Measurements from ENCODE around the gene ARHGAP4.

Gene ARHGAP4

GRCh38 chrX:153877571-153878261 lies 48.3 kb downstream of the ARHGAP4 start:
- DNase-seq = no peak

- no peak for DNase-seq
Measured at GRCh38 chrX:153876112-153876491, 50.0 kb downstream of the ARHGAP4 start.

- DNase-seq = no peak
Measured at GRCh38 chrX:153875391-153876111, 50.5 kb downstream of the ARHGAP4 start.

GRCh38 chrX:153874366-153875125 lies 51.5 kb downstream of the ARHGAP4 start:
- DNase-seq = no peak

GRCh38 chrX:153874085-153874365 lies 52.0 kb downstream of the ARHGAP4 start:
- DNase-seq = no peak

- no peak for DNase-seq
Measured at GRCh38 chrX:153873282-153874084, 52.6 kb downstream of the ARHGAP4 start.

GRCh38 chrX:153871946-153872878 lies 53.9 kb downstream of the ARHGAP4 start:
- no peak for DNase-seq

- DNase-seq = no peak
Measured at GRCh38 chrX:153871451-153871850, 54.6 kb downstream of the ARHGAP4 start.

- DNase-seq = no peak
Measured at GRCh38 chrX:153870791-153871360, 55.2 kb downstream of the ARHGAP4 start.

- no peak for DNase-seq
Measured at GRCh38 chrX:153870288-153870690, 55.8 kb downstream of the ARHGAP4 start.

- DNase-seq = no peak
Measured at GRCh38 chrX:153869473-153870287, 56.4 kb downstream of the ARHGAP4 start.

- DNase-seq = no peak
Measured at GRCh38 chrX:153868576-153869472, 57.2 kb downstream of the ARHGAP4 start.

- no peak for DNase-seq
Measured at GRCh38 chrX:153867671-153868070, 58.4 kb downstream of the ARHGAP4 start.

- no peak for DNase-seq
Measured at GRCh38 chrX:153867139-153867538, 58.9 kb downstream of the ARHGAP4 start.

GRCh38 chrX:153866302-153867019 lies 59.6 kb downstream of the ARHGAP4 start:
- no peak for DNase-seq

- no peak for DNase-seq
Measured at GRCh38 chrX:153865685-153866084, 60.4 kb downstream of the ARHGAP4 start.

GRCh38 chrX:153865321-153865580 lies 60.8 kb downstream of the ARHGAP4 start:
- no peak for DNase-seq

GRCh38 chrX:153864561-153865320 lies 61.3 kb downstream of the ARHGAP4 start:
- no peak for DNase-seq

GRCh38 chrX:153864101-153864500 lies 62.0 kb downstream of the ARHGAP4 start:
- DNase-seq = no peak
